ENCODE measurements around the gene CALM1.

Gene CALM1

GRCh38 chr14:90455100-90455571 is 58.3 kb downstream of the CALM1 start:
- TF ChIP-seq CTCF (IDR thresholded peaks at IDR 0.05) (no peak), ZFX (IDR thresholded peaks at IDR 0.05; ENCODE audit: borderline replicate concordance) (no peak)
- no peak overlapping the region for H3K27ac ChIP-seq

- no peak overlapping the region for H3K27ac ChIP-seq
Observed at GRCh38 chr14:90456551-90456950, 59.7 kb downstream of the CALM1 start.

GRCh38 chr14:90457186-90457585 is 60.4 kb downstream of the CALM1 start:
- no peak for TF ChIP-seq CTCF (IDR thresholded peaks at IDR 0.05)
- no peak for TF ChIP-seq ZFX (IDR thresholded peaks at IDR 0.05; ENCODE audit: borderline replicate concordance)
- H3K27ac ChIP-seq, result no peak overlapping the region

More at GRCh38 chr14:90456551-90456950, 59.7 kb downstream of the CALM1 start:
- TF ChIP-seq ZFX (IDR thresholded peaks at IDR 0.05; ENCODE audit: borderline replicate concordance) (no peak), CTCF (IDR thresholded peaks at IDR 0.05) (no peak)
